Measurements from ENCODE around the gene GPAM.
"Not testable (repeated sequence)": the region's sequence is repeated elsewhere in the genome, so short reads cannot be mapped to it uniquely, and the experiment has no call there.

Gene GPAM

GRCh38 chr10:112183329-112184051 lies at the start of gene GPAM:
Gene GPAM (minus strand): TSS chr10:112183765. CDS start chr10:112181784, 1,981 bp downstream.
- peak; percentile 94 to 98 for DNase-seq (ENCODE audit: low read depth in 2 of 2)

- no peak for DNase-seq (ENCODE audit: low read depth in 2 of 2)
Observed at GRCh38 chr10:112232670-112233069, 49.1 kb upstream of the GPAM start.

- DNase-seq (ENCODE audit: low read depth in 2 of 2) = no peak
Observed at GRCh38 chr10:112231602-112232400, 48.2 kb upstream of the GPAM start.

GRCh38 chr10:112230325-112230988 lies 46.9 kb upstream of the GPAM start:
- no peak for DNase-seq (ENCODE audit: low read depth in 2 of 2)

DNA sequence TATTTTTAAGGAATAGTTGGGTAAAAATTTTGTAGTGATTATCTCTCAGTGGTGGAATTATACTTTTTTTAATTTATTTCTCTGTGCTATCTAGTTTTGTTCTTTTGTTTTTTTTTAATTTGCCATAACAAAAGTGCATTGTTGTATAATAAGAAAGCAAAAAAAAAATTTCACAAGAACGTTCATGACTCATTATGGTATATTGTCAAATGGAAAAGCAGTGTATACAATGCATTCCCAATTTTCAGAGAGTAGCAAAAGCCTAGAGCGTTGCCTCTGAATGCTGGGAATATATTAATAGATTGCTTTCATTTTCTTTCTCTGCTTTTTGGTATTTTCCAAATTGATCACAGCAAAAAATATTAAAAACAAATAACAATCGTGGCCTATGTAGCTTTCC lies 46.3 kb upstream of the GPAM start:
- DNase-seq (ENCODE audit: low read depth in 2 of 2) = no peak

- no peak for DNase-seq (ENCODE audit: low read depth in 2 of 2)
Observed at GRCh38 chr10:112229096-112229495, 45.5 kb upstream of the GPAM start.

GRCh38 chr10:112228366-112229088 lies 45.0 kb upstream of the GPAM start:
- DNase-seq (ENCODE audit: low read depth in 2 of 2) = not testable (repeated sequence)

DNA sequence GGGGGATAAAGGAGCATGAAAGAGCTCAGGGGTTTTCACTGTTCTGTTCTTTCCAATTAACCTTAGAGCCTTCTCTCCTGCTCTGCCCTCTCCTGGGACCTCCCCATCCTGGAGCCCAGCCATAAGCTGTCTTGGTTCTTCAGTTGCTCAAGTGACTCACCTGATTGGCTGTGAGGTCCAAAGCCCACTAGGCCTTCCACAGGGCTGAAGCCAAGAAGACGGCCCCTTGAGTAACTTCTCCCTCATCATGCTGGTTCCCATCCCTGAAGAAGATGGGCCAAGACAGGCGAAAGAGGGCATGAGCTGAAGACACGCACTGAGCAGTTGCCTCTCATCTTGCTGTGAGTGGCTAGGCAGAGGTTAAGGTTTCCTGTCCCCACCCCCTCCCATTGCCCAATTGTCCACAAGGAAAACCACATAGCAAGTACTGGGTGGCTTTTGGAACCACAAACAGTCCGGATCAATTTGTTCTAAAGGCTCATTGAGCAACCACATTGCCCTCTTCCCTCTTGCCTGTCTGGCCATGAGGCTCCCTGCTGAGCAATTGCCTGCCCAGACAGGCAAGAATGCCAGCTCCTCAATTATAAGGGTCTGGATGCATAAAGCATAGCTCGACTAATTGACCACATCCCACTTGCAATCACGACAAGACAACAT lies 43.9 kb upstream of the GPAM start:
- no peak for DNase-seq (ENCODE audit: low read depth in 2 of 2)

DNA sequence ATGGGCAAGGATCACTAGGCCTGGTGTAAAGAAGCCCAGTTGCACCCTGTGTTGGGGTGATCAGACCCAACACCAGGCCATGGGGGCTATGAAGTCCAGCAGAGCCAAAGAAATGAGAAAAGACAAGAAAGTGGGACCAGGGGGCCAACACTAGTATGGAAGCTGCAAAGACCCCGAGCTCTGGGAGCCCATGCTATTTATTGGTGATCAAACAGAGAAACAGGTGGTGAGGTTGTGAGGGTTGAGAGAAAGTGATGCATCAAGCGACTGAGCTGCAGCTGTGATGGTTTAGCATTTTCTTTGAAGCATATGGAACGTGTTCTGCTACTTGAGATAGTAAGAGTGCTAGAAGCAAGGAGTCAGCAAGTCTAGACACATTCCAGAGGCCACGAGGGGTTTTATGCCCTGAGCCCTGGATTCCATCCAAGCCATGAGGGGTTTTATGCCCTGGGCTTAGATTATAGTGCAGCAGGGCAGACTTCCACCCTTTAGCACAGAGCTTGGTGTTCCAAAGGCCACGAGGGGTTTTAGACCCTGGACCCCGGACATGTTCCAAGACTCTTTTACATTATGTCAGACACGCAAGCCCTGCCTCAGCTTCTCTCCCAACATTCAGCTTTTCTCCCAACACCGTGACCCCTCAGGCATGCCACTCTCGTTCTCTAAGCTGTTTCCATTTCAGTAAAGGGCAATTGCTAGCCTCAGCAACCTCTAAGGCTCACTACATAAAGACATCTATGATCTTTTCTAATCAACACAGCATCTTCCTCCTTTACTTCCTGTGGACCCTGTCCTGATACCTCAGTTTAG lies 43.1 kb upstream of the GPAM start:
- no peak for DNase-seq (ENCODE audit: low read depth in 2 of 2)

- no peak for DNase-seq (ENCODE audit: low read depth in 2 of 2)
Observed at GRCh38 chr10:112225771-112226438, 42.3 kb upstream of the GPAM start.

- no peak for DNase-seq (ENCODE audit: low read depth in 2 of 2)
Observed at GRCh38 chr10:112224933-112225529, 41.5 kb upstream of the GPAM start.

DNA sequence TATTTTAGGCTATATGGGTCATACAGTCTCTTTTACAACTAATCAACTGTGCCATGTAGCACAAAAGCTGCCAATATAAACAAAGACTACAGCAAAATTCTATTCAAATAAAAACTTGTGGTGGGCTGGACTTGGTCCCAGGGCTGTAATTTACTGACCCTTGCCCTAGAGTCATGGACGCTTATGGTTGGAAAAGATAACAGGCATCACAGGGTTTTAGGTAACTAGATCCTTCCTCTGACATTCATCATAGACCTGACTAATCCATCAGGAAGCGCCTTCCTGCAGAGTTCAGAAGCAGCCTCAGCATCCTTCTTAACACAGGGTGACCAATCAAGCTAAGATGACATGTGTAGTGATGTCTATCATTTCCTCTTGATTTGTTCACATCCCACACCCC lies 40.2 kb upstream of the GPAM start:
- DNase-seq (ENCODE audit: low read depth in 2 of 2) = no peak

- no peak for DNase-seq (ENCODE audit: low read depth in 2 of 2)
Observed at GRCh38 chr10:112222799-112223198, 39.2 kb upstream of the GPAM start.

DNA sequence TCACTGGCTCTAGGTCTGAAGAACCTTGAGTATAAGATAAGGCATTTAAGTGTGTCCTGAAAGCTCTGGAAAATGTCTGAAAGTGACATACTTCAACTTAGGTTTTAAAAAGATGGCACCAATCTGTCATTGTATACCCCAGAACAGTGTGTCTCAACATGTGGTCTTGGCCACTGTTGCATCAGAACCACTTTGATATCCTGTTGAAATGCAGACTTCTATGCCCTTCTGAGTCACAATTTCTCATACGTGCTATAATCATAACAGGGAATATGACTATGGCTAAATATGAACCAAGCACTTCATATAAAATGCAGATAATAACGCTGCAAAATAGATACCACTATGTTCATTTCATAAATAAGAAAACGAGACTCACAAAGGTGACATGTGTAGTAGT lies 38.0 kb upstream of the GPAM start:
- DNase-seq (ENCODE audit: low read depth in 2 of 2) = no peak

DNA sequence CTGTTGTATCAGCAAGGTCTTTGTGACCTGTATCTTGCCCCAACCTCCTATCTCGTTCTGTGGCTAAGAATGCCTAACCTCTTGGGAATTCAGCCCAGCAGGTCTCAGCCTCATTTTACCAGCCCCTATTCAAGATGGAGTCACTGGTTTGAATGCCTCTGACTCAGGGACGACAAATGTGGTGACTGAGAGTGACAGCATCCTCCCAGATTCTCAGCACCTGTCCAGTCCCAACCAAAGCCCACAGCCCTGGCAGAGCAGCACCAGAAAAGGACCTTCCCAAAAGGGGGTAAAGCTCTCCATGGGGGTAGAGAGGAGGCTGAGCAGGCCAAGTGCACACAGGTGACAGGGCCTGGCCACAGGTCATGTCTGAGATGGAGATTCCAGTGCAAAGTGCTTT lies 35.4 kb upstream of the GPAM start:
- no peak for DNase-seq (ENCODE audit: low read depth in 2 of 2)

DNA sequence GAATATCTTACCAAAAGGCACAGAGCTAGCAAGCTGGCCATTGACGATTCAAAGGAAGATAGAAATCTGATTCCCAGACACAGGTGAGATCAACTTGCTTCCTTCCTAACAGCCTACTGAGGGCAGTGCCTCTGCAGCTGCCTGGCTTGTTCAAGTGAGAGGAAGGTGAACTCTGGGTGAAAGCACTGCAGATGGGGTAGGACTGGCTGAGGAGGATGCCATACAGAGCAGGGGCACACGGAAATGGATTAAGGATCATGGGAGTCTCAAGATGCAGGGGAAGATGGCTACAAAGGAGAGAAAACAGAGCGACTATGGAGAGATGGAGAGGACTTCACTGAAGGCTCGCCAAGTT lies 34.4 kb upstream of the GPAM start:
- DNase-seq (ENCODE audit: low read depth in 2 of 2) = no peak

DNA sequence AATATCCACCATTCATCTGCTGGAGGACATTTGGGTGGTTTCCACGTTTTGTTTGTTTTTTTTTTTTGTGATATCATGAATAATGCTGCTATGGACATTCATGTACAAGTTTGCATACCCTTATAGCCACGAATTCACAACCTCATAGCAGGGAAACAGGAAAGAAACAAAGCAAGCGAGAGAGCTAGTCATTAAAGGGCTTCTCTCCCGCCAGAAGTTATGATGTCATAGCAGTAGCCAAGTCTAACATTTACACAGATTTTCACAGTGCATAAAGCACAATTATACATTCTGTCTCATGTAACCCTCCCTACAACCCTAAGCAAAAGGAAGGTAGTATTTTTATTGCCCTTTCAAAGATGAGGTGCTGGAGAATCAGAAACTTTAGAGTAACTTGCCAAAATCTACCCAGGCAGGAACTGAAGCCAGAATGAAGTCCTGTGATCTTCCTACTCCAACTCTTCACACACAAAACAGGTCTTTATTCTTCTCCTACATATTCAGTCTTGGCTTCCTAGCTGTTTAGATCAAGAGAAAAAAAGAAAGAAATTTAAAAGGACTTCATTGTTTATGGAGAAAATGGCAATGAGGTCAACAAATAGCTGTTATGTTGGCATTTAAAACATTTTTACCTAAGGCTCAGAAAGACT lies 33.9 kb upstream of the GPAM start:
- DNase-seq (ENCODE audit: low read depth in 2 of 2) = no peak

GRCh38 chr10:112216966-112217365 lies 33.4 kb upstream of the GPAM start:
- no peak for DNase-seq (ENCODE audit: low read depth in 2 of 2)

GRCh38 chr10:112216151-112216550 lies 32.6 kb upstream of the GPAM start:
- DNase-seq (ENCODE audit: low read depth in 2 of 2) = no peak
